IPS-18c (cell line): ENCODE results near the gene LMO1.

Source experiments
- H3K4me3 ChIP-seq: 2 replicates; pipeline ENCODE4 v1.7.0; 2013; ENCODE audit warnings: low read depth, mild to moderate bottlenecking, low read length, moderate library complexity; ENCODE audit not compliant: insufficient read depth
- H3K9me3 ChIP-seq: one replicate; pipeline ENCODE4 v1.6.1; 2013; ENCODE audit warnings: mild to moderate bottlenecking, low read length, moderate library complexity; ENCODE audit not compliant: control insufficient read depth, insufficient read depth

The LMO1 gene

DNA sequence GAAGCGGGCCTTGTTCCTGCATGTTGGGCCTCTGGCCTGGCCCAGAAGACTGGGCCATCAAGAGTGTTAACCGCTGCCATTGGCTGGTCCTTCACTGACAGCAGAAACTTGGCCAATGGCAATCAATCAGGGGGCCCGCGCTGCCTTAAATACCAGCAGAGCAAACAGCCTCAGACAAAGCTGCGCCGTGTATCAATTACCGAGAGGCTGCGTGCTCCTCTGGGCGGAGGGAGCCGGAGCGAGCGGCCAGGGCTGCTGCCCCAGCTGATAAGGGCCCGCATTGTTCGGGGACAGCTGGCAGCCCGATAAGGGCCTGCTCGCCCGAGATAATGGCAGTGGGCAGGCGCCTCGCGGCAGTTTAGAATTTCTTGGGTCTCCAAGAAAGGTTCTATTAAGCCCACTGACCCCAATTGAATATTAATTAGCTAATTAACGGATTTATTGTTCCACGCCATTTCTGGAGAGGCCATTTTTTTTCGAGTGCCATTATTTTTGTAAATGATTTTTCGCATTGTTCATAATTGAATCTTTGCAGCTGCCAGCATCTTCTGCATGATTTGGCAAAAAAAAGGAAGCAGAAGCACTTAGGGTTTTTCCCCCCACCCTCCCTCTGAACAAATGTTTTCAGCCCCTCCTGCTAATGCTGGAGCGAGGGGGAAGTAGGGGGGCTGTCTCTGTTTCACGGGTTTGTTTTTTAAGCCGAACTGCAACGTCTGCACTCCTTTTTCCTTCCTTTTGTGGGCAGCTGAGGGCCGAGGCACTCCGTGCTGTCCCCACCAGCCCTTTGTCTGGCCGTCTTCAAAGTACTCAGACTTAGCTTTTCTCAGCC, 57.2 kb downstream of the LMO1 start:
- H3K4me3 ChIP-seq, result no peak overlapping the region
- peaks cover 2% of the 10 kb centered on the region for H3K9me3 ChIP-seq

DNA sequence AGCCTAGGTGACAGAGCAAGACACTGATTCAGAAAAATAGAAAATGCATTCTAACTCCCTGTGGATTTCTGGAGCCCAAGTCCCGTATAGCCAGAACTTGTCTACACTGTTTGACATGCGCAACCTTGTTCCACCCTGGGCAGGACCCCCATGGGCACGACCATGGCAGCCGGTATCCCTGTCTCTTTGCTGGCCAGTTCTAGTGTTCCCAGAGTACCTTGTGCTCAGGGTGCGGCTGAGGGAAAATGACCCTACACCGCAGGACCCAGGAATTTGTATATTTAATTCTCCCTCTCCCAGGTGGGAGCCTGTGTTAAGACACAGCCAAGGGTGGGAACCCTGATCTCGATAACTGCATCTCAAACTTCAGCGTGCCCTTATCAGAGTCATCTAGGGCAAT, 58.1 kb downstream of the LMO1 start:
- Histone ChIP-seq H3K9me3 (peaks cover 2% of the 10 kb centered on the region), H3K4me3 (no peak overlapping the region)

DNA sequence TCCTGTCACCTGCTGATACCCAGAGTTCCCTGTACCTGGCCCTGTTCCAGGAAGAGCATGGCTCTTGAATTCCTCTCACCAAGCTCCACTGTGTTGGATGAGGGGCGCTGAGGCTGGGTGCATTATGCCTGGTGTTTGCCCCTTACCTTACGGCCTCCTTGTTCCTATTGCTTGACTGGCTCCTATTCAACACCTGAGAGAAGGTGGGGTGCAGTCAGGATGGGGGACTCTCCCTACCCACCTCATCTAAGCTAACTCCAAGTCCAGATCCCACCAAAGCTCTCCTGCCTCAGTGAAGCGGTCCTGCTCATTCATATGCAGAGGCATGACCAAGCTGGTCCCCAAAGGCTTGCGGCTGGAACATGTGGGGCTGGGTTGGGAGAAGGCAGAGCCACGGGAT, 59.1 kb downstream of the LMO1 start:
- H3K9me3 ChIP-seq, result peaks cover 2% of the 10 kb centered on the region

DNA sequence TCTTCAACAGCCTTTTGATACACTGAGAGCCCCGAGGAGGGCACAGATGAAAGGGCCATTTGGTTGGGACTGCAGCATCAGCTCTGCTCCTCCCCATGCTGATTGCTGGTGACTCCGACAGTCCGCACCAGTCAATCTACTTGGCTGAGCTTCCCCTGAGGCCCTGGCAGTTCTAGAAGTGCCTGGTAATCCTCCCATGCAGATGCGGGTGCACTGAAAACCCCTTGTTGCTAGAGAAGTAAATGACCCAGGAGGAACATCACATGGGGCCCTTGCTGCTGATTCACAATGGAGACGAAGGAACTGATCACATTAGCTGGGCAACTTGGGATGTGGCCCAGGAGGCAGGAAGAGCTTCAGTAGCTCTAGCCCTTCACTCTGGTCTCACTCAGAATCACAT, 59.7 kb downstream of the LMO1 start:
- no peak overlapping the region for H3K4me3 ChIP-seq
- H3K9me3 ChIP-seq, result peaks cover 2% of the 10 kb centered on the region

More for the DNA sequence above, 59.1 kb downstream of the LMO1 start:
- H3K4me3 ChIP-seq, result no peak overlapping the region

DNA sequence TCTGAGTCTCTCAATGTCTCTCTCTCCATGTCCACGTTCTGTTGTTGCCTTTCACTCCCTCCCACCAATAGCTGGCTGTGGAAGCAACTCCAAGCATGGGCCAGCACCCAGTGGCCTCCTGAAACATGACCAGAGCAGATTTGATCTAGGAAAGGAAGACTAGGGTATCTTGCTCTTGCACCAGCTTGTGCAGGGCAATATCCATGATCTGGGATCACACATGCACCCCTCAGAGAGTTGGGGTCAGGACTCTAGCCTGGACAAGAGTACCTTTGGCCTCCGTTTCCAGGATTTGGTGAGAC, 60.3 kb downstream of the LMO1 start:
- H3K9me3 ChIP-seq, result peaks cover 2% of the 10 kb centered on the region
- no peak overlapping the region for H3K4me3 ChIP-seq

DNA sequence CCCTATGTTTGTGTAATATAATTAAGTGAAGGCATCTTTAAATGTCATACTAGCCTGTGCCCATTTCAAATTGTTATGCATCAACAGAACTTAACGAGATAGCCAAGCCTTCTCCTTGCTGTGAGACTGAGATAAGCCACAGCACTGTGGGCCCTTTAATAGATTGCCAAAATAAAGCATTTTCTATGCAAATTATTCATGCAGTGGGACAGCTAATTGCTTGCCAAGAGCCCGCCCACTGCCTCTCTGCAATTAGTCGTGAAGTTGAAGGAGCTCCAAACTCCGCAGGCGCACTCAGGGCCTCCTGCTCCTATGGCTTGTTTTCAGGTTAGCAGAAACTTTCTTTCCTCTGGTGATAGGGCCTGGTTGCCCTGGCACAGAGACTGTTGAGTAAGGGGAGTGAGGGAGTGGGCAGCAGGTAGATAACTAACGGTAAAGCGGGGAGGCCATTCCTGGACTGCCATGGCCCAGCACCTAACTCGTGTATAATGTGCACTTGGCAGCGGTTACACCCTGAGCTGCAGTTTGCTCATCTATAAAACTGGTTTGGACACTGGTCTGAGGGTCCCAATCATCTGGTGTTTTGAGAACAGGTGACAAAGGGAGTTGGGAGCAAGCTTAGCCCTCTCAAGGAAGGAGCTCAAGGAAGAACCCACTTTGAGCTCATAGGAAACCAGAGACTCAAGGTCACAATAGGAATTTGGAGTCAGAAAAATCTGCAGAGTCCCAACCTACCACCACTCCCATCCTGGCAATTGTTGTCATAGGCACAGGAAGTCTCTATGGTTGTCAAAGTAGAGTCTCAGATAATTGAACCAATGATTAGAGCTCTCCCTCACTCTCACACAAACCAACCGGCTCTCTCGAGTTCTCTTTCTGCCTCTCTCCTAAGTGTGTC, 60.9 kb downstream of the LMO1 start:
- no peak overlapping the region for H3K4me3 ChIP-seq

DNA sequence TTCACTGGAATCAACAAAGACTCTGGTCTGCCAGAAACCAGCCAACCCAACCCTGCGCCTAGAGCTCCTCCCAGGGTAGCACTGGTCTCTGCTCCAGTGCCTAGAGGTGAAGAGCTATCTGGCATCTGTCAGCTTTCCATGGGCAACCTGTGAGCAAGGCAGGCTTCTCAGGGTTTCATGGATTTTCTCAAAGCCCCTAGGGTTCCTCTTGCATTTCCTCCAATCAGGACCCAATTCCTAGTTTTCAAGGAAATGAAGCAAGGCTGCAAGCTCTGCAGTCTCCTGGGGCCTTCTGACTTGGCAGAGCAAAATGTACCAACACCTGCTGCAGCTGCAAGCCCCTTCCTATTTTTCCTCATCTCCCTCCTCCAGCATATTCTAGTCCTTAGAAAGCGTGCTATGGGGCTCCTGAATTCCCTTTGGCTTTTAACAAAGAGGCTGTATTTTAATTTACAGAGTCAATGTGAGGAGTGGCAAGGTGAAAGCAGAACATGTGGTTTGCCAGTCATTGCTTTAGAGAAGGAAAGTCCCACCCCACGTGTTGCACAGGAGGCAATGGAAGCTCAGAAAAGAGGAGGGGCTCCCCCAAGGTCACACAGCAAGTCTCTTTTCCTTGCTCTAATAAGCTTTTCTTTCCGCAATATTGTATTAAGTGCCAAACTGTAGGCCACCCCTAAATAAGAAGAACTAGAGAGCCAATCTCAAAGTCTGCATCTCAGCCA, 61.9 kb downstream of the LMO1 start:
- Histone ChIP-seq H3K4me3 (no peak overlapping the region), H3K9me3 (peaks cover 4% of the 10 kb centered on the region)

More for the DNA sequence above, 60.9 kb downstream of the LMO1 start:
- peaks cover 4% of the 10 kb centered on the region for H3K9me3 ChIP-seq

DNA sequence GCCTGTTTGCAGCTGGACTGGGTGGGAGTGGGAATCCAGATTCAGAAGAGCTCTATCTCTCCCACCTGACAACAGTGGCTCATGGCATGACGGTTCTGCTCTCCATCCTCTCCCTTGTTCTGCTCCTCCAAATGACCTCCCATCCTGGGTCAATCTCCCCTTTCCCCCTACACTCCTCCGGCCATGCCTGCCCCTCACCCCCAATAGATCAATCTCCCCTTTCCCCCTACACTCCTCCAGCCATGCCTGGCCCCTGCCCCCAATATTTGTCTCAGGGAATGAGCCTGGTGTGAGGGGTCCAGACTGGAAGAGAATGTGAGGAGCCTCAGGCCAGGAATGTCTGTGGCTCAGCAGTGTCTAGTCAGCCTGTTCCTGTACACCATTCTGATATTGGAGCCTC, 64.0 kb downstream of the LMO1 start:
- H3K4me3 ChIP-seq, result no peak overlapping the region
- H3K9me3 ChIP-seq, result peaks cover 2% of the 10 kb centered on the region

DNA sequence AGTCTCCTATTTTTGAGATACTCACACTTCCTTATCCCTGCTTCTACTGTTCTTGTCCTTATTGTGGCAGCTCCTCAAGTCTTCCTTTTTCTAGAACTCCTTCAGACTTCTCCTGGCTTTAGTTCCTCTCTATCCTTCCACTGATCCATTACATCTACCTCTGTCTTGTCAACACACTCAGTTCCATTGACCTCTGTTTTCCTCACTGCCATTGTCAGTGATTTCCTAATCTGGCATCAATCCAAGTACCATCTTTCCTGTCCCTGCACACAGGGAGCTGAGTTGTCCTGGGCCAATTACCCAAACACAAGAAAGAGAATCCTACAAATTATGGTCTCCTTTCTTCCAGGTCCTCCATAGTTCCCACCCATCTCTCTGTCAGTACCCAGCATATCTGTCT, 66.9 kb downstream of the LMO1 start:
- Histone ChIP-seq H3K9me3 (peaks cover 2% of the 10 kb centered on the region), H3K4me3 (no peak overlapping the region)

DNA sequence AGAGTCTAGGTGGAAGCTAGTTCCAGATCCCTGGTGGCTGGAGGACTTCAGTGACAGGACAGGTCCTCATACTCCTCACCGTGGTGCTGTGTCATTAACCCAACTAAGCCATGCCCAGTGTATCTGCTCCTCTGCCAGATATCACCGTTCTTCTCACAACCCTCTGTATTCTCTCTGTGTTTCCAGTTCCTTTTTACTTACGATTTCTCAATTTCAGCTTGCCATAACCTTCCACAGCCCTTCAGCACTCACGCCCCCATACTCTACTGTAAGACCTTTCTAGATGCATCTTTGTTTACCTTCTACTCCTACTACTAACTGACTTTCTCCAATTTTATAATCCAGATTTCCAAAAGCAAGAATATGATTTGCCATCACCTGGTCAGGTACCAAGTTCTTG, 68.7 kb downstream of the LMO1 start:
- no peak overlapping the region for H3K4me3 ChIP-seq
- H3K9me3 ChIP-seq, result peaks cover 2% of the 10 kb centered on the region

DNA sequence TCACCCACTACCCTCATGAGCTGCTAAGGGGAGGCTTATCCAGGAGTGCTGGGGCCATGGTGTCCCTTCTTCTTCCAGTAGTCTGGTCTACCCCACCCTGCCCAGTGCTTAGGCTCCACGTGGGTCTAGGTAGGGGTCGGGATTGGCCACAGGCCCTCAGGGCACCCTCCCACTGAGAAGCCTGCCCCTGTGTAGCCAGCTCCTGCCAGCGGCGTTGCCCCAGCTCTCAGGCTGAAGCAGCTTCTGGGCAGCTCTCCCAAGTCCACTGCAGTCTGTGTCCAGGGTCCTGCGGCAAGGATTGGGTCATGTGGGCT, 70.8 kb downstream of the LMO1 start:
- Histone ChIP-seq H3K9me3 (no peaks in the 10 kb centered on the region), H3K4me3 (no peak overlapping the region)

DNA sequence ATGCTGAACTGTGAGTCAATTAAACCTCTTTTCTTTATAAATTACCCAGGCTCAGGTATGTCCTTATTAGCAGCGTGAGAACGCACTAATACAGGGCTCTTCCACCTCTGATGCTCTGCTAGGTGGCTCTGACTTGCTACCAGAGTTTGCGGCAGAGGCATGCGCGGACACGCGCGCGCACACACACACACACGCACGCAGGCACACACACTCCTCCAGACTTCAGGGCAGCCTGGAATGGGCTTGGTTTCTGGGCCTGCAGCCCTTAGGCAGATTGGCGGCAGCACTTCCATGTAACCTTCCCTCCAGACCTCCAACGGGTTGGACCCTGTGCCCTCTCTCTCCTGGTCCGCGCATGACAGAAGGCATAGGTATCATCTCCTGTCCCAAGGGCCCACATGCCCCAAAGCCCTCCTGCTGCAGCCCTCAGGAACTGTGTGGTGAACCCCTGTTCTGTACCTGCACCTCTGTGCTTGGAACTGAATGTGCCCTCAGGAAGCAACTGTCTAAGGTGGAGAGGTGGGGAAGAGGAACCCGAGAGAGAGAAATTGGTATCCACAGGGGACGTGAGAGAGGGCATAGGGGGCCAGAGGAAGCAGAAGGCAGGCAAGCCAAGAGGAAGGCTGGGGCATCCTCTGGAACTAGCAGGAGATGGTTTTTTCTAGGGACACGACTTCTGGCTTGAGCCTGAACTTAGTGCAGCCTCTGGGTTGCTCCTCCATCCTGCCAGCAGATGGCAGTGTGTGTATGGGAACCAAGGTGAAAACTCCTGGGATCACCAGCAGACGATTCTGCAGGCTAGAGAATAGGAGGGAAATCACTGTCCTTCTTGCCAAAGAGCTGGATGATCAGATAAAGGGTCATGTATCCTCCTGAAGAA, 71.4 kb downstream of the LMO1 start:
- no peak overlapping the region for H3K4me3 ChIP-seq

DNA sequence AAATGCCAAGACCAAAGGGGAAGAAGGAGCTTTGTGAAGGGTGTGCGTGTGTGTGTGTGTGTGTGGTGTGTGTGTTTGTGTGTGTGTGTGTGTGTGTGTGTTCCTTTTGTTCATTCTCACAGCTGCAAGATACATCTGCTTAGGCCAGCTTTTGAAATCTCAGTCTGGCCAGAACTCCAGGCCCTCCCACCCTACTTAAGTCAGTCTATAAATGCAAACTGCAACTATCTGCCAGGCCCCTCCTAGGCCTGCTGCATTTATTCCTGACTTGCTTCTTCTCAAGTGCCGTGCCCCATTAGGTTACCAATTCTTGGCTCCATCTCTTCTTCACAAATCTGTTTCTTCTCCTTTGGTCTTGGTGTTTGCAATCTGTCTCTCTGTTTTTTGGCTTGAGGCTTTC, 73.2 kb downstream of the LMO1 start:
- H3K9me3 ChIP-seq, result no peaks in the 10 kb centered on the region
- no peak overlapping the region for H3K4me3 ChIP-seq

More for the DNA sequence above, 71.4 kb downstream of the LMO1 start:
- H3K9me3 ChIP-seq, result no peaks in the 10 kb centered on the region

DNA sequence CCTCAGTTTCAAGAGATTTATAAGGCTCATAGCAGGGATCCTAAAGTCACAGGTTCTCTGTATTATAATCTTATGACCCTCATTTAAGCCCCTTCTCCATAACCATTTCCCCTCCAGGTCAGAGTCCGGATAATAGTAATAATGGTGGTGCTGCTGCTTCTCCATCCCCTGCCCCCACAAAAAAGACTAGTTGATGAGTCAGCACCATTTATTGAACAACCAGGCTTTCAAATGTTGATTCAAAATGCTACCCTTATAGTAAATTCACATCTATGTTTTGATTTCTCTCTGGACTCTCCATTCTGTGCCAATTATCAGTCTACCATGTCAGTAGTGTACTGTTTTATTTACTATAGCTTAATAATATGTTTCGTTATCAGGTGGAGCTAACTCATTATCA, 77.2 kb downstream of the LMO1 start:
- no peak overlapping the region for H3K4me3 ChIP-seq
- no peaks in the 10 kb centered on the region for H3K9me3 ChIP-seq

DNA sequence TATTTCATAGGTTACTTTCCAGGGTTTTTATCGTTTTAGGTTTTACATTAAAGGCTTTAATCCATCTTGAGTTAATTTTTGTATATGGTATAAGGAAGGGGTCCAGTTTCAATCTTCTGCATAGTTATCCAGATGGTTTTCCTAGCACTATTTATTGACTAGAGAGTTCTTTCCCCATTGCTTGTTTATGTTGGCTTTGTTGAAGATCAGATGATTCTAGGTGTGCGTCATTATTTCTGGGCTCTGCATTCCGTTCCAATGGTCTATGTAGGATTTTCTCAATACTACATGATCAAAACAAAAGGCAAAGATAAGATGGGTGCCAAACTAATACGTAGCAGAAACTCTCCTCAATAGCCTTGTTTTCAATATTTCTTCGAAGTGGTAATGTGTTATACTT, 80.6 kb downstream of the LMO1 start:
- H3K4me3 ChIP-seq, result no peak overlapping the region
- H3K9me3 ChIP-seq, result no peaks in the 10 kb centered on the region

DNA sequence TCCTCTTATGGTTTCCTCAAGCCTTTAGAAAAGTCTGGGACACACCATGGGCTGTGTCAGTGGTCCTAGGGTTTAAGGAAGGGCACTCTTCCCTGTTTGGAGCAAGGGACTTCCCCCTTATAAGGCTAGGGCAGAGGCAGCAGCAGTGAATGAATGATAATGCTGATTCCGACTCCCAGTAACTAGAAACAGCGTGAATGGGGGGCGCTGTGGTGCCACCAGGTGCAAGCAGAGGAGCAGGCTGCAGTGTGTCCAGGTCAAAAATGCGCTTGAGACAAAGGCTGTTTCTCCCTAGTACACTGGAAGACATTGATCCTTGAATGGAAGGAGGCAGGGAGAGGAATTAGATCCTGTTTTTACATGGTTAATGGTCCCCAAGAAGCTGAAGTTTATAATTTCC, 83.2 kb downstream of the LMO1 start:
- Histone ChIP-seq H3K9me3 (peaks cover under 1% of the 10 kb centered on the region), H3K4me3 (no peak overlapping the region)

DNA sequence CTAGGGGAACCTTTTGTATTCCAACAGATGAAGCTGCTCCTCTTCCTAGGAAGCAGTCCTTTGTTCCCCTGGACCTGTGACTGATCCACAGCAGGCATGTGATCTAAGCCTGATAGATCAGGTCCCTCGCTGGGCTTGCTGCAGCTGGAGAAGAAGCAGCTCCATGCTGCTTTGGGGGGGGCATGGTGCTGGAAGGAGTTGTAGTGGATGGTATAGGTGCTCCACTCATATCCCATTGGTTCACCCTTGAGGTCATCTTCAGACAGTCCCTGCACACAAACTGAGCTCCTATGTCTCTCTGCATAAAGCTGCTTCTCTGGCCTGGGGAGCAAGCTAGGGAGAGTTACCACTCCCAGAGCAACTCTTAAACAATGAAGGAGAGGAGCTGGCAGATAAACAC, 85.4 kb downstream of the LMO1 start:
- Histone ChIP-seq H3K9me3 (peaks cover 5% of the 10 kb centered on the region), H3K4me3 (no peak overlapping the region)
